GM21737 (cell line): Measurements from ENCODE around the gene ATP4B.

Experiments used
- ATAC-seq: cut with Tn5 transposase; IDR thresholded peaks from one replicate; pipeline ENCODE4 v1.9.1; 2021; ENCODE audit warnings: mild to moderate bottlenecking, moderate library complexity; ENCODE audit not compliant: unreplicated experiment

ATP4B gene

DNA sequence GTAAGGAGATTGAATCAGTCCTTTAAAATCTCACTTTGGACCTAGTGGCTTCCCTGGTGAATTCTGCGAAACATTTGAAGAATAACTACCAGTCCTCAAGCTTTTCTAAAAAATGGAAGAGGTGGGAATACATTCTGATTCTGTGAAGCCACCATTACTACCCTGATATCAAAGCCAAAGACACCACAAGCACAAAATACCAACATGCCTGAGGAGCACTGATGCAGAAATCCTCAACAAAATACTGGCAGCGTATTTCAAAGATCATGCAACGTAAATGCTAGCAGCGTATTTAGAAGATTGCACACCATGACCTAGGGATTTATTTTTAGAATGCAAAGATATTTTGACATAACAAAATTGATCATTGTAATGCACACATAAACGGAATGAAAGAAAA, 14.4 kb downstream of the ATP4B start:
- no peak for ATAC-seq

DNA sequence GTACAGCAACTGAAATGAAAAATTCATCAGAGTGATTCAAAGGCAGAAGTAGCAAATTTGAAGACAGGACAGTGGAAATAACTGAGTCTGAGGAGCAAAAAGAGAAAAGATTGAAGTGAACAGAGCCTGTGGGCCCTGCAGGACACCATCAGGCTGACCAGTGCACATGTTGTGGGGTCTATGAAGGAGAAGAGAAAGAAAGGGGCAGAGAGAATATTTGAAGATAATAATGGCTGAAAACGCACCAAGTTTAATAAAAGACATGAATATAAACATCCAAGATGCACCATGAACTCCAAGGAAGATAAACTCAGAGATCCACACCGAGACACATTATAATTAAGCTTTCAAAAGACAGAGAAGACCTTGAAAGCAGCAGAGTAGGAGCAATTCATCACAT, 15.4 kb downstream of the ATP4B start:
- no peak for ATAC-seq

DNA sequence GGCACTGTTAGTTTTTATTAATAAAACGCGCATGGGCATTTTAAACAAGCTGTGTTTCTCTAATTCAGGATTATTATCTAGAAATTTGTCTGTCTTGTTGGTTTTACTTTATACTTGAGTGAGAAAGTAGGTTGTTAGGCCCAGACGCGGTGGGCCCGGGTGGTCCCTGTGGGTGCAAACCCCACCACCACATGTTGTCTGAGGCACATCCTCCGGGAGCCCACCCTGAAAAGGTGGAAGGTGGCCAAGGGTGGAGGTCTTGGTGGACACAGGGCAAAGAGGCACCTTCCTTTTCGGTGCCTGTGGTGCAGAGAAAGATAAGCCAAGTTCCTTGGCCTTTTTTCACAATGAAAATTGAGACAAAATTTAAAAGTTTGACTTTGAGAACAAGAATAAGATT, 16.6 kb downstream of the ATP4B start:
- no peak for ATAC-seq

DNA sequence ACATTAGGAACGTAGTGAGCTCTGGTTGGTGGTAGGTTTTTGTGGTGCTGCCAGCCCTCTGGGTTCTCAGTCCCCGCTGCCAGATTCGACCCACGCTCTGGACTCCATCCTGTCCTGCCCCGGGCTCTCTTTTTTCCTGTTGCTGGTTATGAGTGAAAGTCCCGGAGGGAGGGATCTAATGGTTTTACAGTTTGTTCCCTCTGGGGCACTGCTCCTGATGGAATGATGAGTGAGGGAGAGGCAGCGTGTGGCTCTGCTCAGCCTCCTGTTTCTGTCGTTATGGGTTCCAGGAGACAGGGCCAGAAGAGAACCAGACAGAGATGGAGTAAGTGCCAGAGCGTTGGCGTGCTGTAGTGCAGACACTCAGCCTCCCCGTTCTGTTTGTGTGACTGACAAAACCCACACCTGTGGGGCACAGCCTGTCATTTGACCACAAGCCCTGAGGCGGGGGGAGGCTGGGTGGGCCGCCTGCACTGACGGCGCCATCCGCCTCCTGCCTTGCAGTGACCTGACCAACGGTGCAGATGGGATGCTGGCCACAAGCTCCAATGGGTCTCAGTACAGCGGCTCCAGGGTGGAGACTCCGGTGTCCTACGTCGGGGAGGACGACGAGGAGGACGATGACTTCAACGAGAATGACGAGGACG, 18.3 kb downstream of the ATP4B start:
- no peak for ATAC-seq

DNA sequence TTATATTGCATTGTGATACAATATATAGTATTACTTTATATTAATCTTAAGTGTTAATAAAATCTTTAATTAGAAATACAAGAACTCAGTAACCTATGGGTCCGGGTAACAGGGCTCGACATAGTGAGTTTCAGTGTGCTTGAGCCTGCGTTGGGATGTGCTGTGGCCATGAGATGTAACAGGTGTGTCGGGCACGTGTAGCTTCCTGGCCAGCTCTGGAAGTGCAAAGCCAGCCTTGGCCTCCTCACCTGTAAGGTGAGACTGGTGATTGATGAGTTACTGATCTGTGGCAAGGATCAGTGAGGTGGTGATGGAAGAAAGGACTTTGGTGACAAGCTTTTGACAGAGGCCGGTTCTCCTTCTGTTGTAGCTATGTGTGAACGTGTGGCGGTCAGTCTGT, 19.2 kb downstream of the ATP4B start:
- ATAC-seq = no peak

DNA sequence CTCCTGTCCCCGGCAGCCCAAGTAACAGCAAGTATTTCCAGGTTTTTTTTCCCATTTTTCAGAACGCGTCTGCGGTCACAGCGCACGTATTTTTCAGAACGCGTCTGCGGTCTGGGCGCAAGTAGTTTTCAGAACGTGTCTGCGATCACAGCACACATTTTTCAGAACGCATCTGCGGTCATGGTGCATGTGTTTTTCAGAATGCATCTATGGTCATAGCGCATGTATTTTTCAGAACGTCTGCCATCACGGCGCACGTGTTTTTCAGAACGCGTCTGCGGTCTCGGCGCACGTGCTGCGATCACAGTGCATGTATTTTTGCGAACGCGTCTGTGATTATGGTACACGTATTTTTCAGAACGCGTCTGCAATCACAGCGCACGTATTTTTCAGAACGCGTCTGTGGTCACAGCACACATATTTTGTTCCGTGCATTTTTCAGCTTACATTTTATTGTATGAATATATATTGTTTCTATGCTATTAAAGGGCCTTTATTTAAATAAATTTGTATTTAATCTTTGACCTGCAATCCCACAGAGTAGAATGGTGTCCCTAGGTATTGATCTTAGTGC, 19.7 kb downstream of the ATP4B start:
- no peak for ATAC-seq

DNA sequence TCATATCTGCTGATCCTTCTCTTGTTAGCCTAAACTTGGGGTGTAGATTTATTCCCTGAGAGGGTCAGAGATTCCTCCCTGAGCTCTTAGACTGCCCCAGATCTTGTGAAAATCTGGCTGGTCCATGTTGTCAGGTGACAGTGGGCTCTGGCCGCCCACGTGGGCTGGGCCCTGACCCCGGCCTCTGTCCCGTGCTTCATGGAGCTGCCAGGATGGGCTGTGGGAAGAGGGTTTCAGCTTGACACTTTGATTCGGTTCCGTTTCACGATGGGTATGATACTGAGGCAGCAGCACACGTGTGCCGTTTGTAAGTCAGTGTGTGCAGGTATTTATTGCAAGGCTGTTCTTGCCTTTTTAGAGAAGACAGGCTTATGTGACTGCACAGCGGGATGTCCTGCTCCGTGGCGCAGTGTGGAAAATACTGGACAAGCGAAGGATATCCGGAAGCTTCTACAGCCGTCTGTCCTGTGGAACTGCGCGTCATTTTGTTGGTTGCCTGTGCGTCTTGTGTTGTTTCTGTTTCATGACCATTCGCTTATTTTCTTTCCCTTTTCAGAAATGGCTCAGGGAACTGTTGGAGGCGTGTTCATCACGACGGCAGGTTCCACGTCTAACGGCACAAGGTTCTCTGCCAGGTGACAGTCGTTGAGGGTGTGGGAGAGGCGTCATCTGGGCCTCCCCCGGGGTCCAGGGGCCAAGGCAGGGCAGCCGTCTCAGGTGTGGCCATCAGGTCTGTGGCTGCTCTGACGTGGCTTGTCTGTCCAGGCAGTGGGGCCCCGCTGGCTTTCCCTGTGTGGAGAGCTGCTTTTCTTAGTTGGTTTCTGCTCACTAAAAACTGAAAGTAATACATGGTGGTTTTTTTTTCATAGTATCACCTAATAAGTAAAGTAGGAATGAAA, 20.5 kb downstream of the ATP4B start:
- no peak for ATAC-seq

DNA sequence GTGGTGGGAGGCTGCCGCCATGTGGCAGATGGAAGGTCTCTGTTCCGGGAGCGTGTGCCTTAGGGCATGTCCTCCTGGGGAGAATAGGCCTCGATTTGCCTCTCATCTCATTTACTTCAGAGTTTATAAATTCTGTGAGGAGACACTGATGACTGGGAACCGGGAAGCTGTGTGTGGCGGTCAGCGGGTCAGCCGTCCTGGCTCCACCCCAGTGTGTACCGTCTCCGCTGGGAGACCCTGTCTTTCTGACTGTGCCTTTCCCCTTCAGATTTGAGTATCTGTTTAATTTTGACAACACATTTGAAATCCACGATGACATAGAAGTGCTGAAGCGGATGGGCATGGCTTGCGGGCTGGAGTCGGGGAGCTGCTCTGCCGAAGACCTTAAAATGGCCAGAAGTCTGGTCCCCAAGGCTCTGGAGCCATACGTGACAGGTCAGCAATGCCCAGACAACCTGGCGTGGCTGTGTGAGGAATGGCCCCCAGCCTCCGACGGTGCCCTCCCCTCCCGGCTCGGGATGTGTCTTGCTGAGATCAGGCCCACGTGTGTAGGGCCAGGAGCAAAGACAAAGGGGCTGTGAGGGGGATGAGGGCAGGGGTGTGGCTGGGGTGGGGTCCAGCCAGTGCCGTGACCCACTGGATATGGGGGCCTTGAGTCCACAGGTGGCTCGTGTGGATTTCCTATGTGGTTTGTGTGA, 21.6 kb downstream of the ATP4B start:
- ATAC-seq = no peak

DNA sequence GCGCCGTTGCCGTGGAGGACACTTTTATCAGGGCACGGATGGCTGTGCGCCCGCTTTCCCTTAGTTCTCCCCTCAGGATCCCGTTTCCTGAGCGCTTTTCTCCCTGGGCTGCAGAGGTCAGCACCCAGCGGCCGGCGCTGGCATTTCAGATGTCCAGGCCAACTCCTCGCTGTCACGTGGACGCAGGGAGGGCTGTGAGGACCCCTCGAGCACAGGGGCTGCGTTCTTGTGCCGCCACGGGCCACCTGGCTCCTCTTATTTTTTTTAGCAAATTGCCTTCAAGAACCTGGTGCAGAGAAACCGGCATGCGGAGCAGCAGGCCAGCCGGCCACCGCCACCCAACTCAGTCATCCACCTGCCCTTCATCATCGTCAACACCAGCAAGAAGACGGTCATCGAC, 22.3 kb downstream of the ATP4B start:
- ATAC-seq = no peak

DNA sequence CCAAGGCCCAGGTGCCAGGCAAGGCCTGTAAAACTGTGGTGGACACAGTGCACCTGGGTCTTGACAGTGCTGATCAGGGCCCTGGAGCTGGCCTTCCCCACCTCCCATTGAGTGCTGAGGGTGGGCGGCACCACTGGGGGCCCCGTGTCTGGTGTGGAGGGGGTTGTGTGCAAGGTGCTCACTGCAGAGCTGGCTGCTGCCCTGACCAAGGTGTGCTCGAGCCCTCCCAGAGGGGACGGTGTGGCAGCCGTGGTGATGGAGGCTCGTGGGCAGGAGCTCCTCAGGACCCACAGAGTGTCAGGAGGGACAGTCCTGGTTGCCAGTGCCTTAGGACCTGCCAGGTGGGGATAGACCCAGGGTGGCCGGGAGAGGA, 23.0 kb downstream of the ATP4B start:
- no peak for ATAC-seq

DNA sequence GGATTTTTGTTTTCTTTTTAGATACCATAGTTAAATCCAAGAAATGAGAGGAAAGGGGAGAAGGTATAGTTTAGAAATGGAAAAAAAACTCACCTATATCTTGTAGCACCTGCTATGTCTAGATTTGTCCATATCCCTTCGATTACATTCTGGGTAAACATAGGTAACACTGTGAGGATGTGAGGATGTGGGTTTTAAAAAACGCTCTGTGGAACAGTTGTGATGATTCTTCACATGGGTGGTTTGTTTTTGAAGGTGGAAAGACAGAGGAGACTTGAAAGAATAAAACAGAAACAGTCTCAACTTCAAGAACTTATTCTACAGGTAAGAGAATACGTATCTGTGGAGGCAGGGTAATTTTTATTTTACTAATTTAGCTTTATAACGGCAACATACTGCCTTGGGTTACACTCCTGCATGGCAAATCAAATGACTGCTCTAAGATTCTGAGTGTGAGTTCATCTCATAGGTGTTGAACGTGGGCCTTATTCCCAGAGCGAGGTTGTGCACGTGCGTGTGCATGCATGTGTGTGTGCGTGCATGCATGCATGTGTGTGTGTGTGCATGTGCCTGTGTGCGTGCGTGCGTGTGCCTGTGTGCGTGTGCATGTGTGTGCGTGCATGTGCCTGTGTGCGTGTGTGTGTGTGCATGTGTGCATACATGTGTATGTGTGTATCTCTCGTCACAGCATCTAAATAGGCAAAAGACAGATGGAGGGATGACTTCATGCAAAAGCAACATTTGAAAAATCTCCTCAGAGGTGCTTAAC, 23.5 kb downstream of the ATP4B start:
- ATAC-seq = no peak

DNA sequence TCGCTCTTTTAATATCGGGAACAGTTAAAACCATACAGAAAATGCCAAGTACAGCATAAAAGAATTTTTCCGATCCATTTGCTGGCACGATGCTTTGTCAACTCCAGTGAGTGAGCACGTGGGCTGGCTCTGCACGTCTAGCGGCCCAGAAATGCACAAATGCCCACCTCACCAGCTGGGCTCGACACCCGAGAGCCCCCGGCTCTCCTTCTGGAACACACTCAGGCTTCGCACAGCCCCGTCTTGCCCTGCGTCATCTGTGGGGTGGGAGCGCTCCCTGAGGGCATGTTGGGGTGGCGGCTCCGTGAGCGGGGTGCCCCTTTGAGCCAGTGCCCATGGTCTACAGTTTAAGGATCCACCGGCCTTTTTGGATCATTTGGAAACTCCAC, 24.5 kb downstream of the ATP4B start:
- no peak for ATAC-seq

DNA sequence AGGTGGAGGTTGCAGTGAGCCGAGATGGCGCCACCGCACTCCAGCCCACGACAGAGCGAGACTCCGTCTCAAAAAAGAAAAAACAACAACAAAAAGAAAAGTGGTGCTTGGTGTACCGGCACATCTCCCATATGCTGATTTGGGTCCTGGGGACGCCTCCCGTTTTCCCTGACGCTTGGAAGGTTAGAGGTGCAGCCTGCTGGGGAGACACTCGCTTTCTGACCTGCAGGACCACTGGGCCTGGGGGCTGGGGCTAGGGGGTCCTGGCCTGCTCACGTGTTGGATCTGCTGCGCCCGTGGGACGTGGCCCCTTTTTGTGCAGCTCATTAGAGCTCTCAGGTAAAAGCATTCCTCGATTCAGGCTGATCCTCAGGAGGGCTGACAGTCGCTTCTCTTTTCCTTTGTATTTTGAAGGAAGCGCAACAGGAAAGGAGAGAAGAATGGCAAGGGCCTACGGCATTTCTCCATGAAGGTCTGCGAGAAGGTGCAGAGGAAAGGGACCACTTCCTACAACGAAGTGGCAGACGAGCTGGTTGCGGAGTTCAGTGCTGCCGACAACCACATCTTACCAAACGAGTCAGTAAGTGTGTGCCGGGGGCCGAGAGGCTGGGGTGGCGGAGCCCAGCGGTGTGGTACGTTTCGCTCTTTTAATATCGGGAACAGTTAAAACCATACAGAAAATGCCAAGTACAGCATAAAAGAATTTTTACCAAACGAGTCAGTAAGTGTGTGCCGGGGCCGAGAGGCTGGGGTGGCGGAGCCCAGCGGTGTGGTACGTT, 25.1 kb downstream of the ATP4B start:
- no peak for ATAC-seq

DNA sequence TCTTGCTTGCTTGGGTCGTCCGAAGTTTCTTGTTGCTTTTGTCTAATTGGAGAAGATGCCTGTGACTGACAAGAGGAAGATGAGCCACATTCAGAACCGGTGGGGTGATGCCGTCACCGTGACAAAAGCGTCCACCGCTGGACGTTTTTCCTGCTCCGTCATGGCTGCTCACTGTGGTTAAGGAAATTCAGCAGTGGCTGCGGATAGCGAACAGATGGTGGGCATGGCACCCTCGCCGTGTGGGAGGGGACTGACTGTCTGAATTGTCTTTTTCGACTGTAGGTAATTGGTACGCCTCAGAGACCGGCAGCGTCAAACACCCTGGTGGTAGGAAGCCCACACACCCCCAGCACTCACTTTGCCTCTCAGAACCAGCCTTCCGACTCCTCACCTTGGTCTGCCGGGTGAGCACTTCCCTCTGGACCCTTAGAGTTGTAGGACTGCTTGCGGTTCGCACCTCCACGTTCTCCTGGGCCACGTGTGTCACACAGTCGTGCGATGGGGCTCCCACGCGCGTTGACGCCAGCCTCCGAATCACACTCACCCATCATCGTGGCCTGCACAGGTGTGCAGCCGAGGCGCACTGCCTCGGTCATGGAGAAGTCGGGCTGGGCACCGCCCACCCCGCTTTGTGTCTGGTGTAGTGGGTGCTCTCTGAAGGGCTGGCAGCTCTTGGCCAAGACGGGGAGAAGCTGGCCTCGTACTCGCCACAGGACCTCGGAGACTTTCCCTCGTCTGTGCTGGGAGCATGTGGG, 26.5 kb downstream of the ATP4B start:
- ATAC-seq = no peak

DNA sequence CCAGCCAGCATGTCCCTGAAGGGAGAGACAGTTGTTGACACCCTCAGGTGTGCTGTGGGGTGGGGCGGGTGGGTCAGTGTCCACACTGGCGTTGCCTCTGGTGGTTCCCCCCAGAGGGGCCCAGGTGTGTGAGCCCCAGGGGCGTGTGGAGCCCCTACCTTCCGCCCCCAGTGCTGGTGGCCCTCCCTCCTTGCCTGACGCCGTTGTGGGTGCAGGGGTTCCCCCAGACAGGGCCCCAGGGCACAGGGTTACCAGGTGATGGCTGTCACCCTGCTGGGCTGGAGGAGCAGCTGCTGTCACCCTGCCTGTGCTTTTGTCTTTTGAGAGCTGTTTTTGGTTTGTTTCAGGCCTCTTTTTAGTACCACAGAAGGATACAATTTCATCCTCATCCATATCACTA, 27.2 kb downstream of the ATP4B start:
- ATAC-seq = no peak

DNA sequence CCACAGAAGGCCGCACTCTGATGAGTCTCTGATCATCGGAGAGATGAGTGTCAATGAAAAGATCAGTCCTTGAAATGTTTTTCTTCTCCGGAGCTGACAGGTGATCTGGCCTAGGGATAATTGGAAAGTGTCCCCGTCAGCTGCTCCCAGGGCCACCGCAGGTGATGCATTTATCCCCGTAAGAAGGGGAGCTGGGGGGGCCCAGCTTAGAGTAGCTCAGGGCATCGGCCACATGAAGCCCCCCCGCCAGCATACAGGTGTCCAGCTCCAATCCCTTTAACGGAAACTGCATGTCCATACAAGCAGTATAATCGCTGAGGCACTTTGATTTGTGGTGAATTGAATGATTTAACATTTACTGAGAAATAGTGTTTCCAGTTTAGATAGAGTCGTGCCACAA, 27.7 kb downstream of the ATP4B start:
- ATAC-seq = no peak

DNA sequence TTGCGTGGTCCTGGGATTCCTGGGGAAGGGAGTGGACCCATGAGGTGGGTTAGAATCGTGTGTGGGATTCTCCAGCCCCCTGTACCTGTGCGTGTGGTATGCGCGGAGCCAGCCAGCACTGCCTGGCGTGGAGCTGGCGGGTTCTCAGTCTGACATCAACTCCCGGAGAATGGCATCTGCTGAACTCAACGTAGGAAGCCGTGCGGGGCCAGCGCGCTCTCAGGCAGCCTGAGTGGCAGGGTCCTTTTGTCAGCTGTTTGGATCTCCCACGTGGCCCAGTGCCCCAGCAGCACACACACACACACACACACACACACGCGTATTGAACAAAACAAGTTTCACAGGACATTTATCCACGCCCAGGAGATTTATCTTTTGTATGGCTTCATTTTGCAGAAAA, 28.1 kb downstream of the ATP4B start:
- no peak for ATAC-seq

DNA sequence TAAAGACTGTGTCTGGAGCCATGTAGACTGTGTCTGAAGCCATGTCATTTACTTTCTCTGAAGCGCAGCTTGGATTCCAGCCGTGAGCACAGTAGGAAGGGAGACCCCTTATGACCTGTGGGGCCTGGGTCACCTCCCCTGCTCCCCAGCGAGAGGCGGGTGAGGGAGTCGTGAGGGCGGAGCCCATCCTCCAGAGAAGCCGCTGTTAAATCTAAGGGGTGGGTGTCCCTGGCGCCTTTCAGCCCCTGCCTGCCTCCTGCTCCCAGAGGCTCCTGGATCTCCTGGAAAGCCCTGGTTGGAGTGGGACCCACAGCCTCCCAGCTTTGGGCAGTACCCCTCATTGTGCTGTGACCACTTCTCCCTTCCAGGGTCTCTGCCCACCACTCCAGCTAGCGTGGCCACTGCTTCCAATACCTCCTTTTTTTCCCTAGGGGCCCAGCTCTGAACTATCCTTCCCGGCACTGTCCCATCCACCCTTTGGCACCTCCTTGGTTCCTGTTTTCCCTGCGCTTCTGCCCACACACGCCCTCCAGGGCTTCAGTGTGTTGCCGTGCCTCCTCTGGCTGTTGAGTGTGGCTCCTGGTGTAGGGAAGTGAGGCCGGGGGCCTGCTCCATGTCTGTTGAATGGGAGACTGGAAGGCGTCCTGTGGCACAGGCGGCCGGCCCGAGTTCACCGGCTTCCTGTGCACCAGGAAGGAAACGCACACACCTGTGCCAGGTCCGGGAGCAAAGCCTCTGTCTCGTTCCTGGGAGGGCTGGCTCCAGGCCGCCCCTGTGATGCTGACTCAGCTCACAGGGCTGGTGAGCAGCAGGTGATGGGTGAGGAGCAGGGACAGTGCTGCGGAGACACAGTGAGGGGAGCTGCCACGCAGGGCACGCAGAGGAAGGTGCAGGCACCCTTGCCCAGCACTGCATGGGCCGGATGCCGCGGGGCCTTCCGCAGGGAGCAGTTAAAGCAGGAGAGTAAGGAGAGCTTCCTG, 29.4 kb downstream of the ATP4B start:
- no peak for ATAC-seq
